SKM-1 (cell line): Measurements from ENCODE around the gene DNAAF9.

Experiments
- DNase-seq: peaks from one replicate; lab custom pipeline; 2025; ENCODE audit not compliant: unreplicated experiment; lab: John Stamatoyannopoulos, UW

The DNAAF9 gene

DNA sequence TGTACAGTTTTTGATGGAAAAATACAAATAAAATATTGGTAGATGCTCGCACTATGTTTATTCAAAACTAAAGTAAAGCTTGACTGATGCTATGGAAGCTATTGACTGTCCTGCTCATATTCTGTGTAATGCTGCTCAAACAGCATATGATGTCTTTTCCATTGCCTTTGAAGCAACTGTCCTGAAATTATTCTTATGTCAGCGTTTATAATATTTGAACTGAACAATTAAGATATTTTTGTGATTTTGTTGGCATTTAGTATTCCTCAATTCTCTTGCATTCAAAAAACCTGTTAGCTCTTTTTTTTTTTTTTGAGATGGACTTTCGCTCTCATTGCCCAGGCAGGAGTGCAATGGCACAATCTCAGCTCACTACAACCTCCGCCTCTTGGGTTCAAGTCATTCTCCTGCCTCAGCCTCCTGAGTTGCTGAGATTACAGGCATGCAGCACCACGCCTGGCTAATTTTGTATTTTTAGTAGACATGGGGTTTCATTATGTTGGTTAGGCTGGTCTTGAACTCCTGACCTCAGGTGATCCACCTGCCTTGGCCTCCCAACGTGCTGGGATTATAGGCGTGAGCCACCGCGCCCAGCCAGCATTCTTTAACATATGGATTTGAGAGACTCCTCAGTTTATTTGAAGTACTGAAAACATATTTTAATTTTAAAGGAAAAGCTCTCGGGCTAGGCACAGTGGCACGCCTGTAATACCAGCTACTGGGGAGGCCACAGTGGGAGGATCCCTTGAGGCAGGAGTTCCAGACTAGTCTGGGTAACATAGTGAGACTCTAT lies 5.3 kb upstream of the DNAAF9 start:
- no peak for DNase-seq

DNA sequence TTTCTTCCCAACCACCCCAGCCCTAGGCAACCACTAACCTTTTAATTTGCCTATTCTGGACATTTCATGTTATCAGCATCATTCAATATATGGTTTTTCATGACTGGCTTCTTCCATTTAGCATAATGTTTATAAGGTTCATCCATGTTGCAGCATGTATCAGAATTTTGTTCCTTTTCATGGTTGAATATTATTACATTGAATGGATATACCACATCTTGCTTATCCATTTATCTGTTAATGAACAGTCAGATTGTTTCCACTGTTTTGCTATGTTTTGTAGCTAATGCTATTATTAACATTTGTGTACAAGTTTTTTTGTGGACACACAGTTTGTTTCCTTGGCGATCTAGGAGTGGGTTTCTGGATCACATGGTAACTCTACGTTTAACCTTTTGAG lies 3.0 kb upstream of the DNAAF9 start:
- DNase-seq: no peak

DNA sequence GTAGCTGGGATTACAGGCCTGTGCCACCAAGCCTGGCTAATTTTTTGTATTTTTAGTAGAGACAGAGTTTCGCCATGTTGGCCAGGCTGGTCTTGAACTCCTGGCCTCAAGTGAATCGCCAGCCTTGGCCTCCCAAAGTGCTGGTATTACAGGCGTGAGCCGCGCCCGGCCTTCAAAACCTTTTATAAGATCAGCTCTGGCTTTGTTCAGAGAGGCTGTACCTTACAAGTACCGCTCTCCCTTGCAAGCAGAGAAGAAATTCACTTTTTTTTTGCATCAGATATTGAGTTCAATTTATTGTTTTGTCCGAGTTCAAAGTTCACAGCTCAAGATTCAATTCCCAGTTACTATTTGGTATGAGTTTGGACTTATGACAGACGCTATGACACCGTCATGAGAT lies 1.9 kb upstream of the DNAAF9 start:
- no peak for DNase-seq

DNA sequence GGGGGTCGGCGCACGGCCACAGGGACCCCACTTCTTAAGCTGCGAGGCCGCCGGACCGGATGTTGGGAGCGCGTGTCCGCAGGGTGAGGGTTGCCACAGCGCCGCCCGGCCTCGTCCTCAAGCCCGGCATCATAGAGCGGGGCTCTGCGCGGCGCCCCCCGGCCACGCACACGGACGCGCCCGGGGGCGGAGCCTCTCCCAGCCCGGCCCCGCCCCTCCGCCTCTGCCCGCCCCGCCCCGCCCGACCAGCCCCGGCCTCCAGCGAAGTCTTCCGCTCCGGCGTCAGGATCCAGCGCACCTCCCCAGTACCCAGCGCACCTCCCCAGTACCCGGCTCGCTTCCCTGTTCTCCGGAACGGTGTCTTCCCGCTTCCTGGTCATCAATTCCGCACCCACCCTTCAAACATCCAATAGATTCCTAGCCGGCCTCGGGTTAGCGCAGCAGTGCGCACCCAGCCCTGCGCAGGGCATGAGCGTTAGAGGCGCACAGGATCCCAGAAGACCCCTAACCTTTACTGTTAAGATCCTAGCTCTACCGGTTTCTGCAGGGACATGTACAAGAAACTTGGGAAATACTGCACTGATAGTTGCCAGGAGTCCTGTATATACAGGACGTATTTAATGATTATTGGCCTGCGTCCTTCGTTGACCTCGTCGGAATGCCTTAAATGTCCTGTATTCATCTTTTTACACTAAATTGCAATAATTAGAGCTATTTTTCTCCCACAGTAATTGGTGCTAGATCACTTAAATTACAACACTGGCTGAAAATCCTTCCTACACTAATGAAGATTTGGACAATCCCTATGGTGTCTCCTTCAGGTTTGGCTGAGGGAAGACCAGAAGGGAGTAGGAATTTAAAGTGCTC lies 535 bp upstream of the DNAAF9 start:
- no peak for DNase-seq

DNA sequence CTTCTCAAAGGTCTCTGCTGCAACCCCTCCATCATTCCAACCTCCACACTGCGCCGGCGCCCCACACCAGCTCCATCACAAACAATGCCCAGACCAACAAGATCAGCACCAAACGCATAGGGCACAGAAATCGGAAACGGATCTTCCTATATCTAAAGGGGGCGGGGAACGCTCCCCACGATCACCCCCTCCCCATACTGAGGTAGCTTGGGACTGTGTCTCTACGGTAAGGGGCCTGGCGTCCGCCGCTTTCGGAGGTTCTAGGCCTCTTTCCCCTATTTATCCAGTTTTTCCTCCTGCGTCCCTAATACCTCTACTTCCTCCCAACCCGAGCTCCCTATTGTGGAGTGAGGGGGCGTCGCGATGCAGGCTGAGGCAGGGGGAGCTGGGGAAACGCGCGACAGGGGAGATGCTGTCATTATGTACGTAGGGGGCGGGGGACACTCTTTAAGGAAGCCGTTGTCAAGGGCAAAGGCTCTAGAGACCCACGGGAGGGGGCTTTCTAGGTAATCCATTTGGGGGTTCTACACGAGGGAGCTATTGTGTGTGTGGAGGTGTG lies 909 bp downstream of the DNAAF9 start:
- DNase-seq: no peak

DNA sequence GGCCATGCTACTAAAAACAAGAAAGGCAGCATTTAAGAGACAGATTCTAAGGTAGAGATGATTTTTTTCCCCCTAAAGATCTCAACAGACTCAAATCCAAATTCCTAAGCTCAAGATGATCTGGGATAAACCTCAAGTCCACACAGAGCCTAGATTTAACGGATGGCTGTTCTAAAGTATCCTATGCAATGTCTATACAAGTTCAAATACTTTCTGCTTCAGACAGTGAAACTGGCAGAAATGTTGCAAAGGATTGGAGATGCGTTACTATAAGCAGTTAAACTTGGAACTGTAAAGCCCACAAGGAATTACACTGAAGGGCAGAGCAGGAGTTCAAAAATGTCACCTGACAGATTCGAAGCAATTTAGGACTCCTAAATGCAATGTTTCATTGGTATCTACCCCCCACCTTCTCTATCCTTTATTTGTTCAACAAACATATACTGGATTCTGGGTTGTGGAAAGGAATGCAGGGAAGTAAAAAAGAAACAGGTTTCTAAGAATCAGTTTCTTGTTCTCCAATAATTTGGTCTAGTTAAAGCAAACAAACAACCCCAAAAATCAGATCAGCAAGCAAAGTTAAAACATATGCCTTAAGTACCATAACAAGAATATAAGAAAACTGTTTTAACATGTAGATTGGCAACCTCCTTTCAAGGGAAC lies 1.6 kb downstream of the DNAAF9 start:
- no peak for DNase-seq

DNA sequence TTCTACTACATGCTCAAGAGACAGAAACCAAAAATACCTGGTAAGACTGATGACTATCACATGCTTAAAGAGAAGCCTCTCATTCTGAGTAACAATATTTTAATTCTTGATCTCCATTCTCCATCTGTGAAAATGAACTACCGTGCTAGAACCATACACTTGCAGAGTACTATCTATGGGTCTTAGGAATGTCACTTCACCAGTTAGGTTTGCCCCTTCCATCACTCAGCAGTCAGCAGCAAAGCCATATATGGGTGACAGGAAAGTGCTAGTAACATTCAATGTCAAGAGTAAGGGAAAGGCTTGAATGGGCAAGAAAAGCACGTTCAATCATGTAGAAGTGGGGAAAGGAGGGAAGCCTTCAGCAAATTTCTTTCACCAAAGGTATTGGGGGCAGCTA lies 2.3 kb downstream of the DNAAF9 start:
- no peak for DNase-seq

DNA sequence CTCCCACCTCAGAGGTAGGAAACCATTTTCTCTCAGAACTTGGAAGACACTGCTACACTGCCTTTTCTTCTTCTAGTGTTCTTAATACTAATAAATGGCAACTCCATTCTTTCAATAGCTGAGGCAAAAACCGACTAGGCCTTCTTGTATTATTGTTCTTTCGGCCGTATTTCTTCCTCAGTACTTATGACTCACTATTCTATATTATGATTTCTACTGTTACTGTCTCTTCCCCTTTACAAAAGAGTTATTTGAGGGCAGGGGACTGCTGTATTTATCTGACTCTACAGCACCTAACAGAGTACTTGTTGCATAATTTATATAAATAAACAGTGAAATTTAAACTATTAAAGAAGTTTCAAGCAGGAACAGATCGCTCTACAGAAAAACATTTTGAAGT lies 3.1 kb downstream of the DNAAF9 start:
- no peak for DNase-seq

DNA sequence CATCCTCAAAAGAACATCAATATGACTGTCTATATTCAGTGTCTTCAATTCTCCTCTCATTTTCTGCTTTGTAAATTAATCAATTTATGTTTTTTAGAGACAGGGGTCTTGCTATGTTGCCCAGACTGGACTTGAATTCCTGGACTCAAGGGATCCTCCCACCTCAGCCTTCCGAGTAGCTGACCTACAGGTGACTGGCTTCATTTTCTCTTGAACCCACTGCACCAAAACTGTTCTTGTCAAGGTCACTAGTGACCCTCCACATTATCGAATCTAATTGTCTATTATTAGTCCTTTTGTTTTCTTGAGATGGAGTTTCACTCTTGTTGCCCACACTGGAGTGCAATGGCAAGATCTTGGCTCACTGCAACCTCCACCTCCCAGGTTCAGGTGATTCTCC lies 3.7 kb downstream of the DNAAF9 start:
- no peak for DNase-seq

DNA sequence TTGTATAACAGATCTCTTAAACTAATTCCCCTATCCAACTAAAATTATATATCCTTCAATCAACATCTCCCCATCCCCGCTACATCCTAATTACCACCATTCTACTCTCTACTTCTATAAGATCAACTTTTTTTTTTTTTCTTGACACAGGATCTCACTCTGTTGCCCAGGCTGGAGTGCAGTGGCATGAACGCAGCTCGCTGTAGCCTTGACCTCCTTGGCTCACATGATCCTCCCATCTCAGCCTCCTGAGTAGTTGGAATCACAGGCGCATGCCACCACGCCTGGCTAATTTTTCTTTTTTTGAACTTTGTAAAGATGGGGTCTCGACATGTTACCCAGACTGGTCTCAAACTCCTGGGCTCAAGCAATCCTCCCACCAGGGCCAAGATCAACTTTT lies 5.0 kb downstream of the DNAAF9 start:
- DNase-seq: no peak

DNA sequence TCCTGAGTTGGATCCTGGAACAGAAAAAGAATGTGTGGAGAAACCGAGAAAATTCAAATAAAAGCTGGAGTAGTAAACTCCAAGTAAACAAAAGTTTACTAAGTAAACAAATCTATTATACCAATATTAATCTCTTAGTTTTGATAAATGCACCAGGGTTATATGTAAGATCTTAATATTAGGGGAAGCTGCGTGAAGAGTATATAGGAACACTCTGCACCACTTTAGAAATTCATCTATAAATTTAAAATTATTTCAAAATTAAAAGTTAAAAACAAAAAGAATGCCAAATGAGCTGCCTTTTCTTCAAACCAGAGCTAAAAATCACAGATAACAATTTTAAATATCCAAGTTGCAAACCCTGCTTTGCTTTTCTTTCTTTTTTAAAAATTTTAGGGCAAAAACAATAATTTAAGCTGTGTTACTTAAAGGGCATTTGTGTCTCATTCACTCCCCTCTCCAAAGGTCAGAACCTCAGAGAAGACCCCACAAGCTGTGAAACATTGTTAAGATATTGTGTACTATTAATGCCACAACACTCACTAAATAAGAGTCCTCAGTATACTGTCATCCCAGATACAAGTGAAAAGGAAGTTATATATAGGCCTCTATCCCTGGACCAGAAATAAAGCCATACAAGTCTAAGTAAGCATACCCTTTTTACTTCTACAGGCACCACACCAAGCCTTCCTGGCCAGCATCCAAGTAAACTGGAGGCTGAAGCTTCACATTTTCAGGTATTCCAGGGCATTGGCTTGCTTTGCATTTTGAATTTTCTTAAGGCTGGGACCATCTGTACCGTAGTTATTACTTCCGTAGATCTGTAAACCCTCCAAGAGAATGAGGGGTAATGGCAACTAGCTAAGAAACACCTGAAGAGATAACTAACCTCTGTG lies 7.0 kb downstream of the DNAAF9 start:
- no peak for DNase-seq

DNA sequence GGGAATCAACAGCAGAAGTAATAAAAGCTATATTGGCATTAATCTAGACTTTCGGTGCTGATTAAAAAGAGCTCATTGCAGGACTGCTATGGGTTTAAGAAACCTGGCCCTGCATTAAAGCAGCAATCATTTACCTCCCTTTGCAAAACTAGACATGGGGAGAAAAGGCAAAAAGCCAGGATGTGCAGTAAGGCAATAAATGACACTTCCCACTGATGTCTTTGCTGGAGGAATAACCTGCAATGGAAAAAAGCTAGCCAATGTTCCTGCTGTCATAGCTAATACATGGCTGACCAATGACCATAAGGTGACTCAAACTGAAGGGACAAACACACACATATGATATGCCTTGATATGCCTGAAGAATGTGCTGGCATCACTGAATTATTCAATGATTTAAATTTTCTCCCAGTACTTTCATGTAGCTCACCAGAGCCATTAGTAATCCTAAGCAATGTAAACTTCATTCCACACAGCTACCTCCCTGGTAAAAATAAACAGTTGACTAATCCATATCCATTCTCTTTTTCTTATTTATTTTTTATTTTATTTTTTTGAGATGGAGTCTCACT lies 8.7 kb downstream of the DNAAF9 start:
- DNase-seq: no peak

DNA sequence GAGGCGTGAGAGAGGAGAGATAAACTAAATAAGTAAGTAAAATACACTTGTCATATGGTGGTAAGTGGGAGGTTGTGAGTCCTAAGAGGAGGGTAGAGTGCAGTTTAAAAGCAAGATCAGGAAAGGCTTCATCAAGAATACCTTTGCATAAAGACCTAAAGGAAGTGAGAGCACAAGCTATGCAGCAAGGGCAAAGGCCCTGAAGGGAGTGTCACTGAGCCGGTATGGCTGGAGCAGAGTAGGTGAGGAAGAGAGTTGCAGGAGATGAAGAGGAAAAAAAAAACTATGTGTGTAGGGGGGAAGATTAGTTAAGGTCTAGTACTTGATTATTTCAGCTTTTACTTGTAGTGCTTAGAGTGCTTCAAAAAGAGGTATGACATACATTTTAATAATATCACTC lies 11.0 kb downstream of the DNAAF9 start:
- no peak for DNase-seq

DNA sequence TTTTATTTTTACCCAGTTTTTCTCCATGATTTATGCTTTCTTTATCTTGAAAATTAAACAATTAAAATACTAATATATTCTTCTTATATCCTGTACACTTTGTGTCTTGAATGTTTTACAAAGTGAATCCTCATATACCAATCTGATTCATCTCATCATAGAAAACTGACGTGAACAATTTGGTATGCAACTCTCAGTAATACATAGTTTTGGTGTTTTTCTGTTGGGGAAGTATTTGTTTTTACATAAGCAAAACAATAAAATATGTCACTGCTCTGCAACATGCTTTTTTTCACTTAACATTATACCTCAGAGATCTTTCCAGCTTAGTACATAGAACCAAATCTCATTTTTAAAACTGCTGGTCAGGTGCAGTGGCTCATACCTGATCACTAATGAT lies 14.7 kb downstream of the DNAAF9 start:
- DNase-seq: no peak

DNA sequence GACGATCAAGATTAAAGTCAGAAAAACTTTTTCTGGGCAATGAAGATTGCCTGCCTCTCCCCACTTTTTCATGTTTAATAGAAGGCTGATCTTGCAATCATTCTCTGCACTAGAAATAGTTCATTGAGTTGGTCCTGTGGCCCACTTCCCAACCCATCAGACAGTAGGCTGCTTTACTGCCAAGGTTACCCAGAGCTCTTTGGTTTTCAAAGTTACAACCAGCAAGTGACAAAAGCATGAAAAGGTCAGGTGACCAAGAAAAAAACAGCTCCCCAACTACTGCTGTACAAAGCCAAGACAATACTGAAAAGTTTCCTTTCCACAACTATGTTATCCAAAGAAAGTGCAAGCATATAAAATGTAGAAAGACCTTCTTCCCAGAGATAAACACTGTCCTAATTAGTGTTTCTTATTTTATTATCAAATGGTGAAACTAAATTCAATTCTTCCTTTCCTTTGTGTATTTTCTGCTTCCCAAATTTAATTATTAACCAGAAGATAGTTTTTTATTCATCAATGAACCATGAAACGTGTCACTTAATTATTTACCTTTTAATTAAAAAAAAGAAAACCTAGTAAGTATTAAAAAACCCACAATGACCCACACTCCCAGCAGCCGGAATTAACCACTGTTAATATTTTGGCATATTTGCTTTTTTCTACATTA lies 16.6 kb downstream of the DNAAF9 start:
- no peak for DNase-seq

DNA sequence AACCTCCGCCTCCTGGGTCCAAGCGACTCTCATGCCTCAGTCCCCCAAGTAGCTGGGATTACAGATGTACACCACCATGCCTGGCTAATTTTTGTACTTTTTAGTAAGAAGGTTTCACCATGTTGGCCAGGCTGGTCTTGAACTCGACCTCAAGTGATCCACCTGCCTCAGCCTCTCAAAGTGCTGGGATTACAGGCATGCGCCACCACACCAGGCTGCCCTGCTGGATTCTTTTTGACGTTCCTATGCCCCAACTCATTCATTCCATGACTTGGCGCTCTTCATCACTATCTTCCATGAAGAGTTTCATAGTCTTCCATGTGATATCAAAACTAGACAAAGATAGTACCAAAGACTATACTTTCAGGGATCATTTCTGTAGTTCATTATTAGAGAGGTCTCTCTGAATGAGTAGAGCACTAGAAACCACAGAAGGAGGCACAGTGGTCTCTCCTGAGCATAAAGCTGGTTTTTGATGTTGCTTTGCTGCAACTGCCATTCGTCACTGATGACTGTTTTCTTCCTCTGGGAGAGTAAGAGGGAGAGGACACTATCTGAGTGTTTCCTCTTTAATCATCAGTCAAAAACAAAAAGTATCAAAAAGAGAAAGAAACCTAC lies 23.5 kb downstream of the DNAAF9 start:
- no peak for DNase-seq

DNA sequence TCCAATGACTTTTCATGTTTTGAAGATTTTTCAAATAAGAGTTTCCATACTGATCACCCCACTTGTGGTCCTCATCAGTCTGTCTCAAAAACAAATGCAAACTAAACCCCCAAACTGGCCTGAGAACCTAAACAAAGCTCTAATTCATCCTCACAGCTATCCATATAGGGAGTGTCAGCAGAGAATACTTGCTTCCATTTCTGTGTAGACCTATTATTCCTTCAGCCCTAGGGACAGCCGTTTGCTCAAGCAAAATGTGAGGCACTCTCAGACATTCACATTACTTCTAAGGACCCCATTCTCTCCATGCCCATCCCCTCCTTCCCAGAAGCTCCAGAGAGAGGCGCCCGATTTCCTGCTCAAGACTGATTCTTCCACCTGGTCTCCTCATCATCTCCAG lies 24.6 kb downstream of the DNAAF9 start:
- DNase-seq: no peak

DNA sequence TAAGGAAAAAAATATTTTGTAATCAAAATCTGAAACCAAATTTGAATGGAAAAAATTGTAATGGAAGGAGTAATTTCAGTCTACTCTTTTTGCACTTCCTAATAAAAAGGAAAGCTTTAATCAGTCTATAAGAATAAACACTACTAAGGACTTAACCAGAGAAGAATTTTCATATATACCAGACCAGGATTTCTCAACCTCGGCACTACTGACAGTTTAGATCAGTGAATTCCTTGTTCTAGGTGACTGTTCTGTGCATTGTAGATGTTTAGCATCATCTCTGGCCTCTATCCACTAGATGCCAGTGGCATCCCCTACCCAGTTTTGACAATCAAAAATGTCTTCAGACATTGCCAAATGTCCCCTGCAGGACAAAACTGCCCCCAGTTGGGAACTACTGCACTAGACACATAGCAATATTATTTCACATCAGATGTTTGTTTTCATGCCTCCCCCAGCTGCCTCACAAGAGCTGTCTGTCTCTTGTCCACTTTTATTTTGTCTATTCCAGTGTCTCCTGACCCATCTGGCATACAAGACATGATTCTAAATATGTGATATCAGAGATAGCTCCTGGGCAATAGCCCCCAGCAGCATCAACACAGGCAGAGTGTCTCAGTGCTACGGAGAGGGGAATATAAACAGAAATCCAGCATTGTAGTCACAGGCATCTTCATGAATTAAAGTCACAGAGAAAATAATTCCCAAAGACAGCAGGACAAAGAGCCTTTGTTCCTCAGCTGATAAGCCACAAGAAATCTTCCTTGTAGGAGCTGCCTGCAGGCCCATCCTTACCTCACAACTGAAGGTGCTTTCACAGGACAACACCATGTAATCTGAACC lies 27.0 kb downstream of the DNAAF9 start:
- no peak for DNase-seq
